Activated CD4-positive, alpha-beta T cell treated with anti-CD3 and anti-CD28 coated beads, Interleukin-2, amount 50 U/mL, for 24 hours (primary cell): ENCODE measurements around the gene RAB3C.

ENCODE experiments used
- DNase-seq, 2 donors: peaks; one replicate each; pipeline ENCODE4 v3.0.0-alpha.2; 2020; ENCODE audit warnings: low read depth in 1 of 2, low spot score in 1 of 2

RAB3C gene

DNA sequence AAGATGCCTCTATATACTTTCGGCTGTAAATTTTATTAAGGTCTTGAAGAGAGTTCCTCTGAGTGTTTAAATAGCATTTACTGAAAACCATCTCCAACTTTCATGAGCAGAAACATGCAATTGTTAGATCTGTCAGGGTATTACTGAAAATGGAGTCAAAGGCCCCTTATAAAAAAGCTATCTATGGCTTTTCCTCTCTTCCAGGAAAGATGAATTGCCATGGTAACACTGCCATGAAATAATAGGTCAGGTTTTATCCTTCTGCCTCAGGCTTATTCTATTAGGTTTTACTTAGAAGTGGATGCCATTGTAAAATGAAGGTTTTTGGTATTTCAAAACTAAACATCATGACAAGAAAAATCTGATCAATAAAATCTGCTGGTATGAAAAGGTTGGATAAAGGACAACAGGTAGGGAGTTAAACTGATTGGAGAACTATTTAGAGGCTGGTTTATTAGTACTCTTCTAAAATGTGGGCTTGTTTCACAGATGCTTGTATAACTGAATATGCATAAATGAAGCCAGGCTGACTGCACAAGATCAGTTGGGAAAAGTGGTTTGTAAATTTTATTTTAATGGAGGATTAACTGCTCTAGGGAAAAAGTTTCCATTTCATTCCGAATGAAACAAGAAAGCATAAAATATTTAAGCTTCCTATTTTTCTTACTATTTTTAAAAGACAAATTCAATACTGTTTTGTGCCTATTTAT is 135.5 kb downstream of the RAB3C start:
- DNase-seq: no peak

DNA sequence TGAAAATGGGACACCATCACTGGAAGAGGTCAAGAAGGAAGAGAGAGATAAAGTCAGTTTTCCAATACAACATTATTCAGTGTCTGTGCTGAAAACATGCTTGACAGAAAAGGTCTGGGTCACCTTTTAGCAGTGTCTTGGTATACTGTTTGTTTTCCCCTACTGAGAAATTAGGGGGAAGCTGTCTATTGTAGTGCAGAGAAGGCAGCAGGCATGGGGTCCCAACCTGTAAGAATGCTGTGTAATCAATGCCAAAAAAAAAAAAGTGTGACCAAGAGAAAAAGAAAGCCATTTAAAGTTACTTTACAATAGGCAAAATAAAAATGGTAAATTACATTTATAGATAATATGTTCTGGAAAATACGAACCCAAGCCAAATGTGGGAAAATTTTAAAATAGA is 139.3 kb downstream of the RAB3C start:
- DNase-seq: no peak

DNA sequence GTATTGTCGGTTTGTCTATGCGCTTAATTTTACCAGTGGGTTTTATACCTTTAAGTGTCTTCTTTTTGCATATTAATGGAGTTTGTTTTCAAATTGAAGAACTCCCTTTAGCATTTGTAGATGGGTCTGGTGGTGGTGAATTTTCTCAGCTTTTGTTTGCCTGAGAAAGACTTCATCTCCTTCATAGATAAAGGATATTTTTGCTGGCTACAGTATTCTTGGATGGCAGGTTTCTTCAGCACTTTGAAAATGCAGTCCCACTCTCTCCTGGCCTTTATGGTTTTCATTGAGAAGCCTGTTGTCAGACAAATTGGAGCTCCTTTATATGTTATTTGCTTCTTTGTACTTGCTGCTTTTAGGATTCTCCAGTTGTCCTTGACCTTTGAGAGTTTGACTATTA is 142.1 kb downstream of the RAB3C start:
- no peak for DNase-seq

DNA sequence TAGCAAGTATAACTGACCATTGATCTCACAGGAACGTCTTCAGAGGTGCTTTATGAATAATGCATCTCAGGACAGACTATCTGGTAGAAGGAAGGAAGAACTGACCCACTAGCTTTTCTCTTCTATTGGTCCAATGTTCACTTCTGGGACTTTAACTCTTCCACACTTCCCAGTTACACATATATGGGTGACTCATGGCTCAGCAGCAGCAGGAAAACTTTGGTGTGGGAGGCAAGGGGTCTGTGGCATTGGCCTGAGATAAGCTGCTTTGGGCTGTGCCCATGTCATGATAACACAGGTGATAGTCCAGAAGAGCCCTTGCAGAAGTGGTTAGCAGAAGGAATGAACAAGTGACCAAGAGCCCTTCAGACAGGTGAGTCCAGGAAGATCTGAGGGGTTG is 148.8 kb downstream of the RAB3C start:
- DNase-seq: no peak

DNA sequence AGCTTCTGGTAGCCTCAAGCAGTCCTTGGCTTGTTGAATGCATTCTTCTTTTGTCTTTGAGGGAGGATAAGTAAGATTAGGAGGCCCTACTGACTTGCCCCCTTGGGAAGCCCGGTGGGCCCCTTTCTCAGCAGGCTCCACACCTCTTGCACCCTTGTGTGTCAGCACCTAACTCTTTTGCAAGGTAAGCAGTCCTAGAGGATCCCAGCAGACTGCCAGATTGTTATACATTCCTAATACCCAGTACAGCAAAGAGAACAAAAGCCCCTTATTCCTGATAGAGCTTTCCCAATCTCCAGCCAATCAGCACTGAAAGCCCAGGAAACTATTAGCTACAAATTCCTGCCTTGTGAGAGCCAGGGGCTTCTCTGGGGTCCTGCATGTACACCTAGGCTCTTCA is 152.8 kb downstream of the RAB3C start:
- no peak for DNase-seq

DNA sequence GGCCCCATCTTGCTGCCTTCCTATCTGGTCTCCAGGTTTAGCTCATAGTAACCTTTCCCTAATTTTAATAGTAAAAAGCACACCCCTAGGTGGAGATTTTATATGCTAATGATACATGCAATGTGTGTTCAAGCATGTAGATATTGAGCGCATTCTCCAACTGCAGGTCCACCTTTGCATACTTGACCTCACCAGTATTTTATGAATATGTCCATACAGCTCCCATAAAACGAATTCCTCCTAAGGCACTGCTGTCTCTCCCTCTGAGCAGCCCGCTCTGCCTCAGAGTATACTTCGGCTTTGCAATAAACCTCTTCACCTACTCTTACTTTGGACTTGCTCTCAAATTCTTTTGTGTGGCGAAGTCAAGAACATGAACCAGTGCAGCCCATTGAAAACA is 153.3 kb downstream of the RAB3C start:
- DNase-seq: no peak

DNA sequence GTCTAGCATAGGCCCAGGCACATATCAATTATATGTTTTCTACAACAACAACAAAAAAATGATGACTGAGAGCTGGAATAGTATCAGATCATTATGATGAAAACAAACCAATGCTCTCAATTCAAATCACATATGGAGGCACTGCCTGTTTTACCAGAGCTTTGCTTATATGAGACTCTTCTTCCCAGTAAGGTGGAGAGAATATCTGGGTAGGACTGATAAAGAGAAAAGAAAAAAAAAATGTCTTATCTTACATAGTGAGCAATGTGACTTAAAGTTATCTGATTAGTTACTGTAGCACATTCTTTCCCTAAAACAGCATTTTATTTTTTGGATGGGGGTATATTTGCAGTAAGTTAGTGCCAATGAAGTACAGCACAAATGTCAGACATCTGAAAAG is 154.8 kb downstream of the RAB3C start:
- DNase-seq: no peak

DNA sequence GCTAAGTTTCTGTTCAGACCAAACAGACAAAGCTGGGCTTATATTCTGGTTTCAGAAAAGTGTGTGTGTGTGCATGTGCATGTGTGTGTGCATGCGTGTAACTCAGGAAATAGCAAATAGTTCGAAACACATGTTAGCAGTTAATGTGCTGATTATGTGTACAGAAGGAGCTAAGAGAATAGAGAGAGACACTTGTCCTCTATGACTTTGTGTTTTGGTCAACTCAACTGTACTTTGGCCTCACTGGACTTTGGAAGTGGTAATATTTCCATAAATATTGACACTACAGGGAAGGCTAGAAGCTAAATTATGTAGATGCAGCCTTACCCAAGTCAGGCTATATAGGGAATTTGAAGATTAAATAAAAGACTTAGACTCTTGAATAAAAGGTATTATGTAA is 155.5 kb downstream of the RAB3C start:
- DNase-seq: no peak

DNA sequence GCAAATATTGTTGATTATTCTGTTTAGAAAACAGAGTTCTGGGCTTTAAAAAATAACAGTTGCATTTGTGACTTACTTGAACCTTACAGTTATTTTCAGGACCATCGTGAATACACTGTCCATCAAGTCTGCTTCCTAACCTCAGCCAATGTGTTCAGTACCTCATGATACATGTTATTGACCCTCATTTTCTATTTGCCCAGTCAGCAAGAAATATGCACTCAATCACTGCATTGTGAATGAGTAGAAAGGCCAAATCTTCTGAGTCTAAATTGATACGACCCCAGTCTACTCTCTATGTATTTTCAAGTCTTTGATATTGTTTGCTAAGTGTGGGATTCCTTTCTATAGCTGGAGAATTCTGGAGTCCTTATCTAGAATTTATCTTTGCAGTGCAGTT is 156.2 kb downstream of the RAB3C start:
- DNase-seq: no peak

DNA sequence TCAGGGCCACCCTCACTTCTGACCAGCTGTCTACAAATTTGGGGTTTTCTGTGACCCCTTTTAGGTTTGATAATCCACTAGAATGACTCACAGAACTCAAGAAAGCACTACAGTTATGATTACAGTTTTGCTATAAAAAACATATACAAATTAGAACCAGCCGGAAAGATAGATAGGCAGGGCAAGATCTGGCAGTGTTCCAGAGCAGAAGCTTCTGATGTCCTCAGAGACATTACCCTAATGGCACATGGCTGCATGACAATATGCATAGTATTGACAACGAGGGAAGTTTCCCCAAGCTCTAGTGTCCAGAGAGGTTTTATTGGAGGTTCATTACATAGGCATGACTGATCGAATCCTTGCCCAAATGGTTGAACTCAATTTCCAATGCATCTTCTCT is 158.1 kb downstream of the RAB3C start:
- no peak for DNase-seq

DNA sequence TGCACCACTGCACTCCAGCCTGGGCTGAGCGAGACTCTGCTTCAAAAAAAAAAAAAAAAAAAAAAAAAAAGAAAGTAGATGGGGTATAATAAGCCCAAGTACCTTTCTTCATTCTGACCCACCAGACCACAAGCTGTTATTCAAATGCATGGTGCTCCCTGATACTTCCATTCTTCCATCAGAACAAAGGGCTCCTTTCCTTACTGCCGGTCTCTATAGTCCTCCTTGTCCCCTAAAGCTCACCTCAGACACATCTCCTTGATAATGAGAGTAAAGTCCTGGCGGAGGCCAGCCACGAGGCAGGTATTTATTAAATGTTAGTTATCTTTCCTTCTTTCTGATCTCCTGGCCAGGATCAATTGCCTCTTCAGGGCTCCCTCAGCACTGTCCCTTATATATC is 162.5 kb downstream of the RAB3C start:
- DNase-seq: no peak

DNA sequence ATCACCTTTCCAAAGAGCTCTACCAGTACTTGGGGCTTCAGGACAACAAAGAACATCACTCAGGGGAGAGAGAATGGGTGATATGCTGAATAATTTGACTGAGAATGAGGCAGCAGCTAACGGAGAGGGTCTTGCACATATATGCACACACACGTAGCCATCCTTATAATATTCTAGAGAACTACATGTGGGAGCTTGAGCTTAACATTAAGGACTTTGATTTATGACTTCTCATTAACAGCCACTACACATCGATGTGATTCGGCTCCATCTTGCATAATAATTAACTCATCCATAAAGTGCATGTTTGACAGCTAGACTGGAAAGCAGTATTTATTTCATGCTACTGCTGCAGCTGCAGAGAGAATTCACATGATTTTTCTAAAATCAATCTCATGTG is 163.4 kb downstream of the RAB3C start:
- DNase-seq: no peak

DNA sequence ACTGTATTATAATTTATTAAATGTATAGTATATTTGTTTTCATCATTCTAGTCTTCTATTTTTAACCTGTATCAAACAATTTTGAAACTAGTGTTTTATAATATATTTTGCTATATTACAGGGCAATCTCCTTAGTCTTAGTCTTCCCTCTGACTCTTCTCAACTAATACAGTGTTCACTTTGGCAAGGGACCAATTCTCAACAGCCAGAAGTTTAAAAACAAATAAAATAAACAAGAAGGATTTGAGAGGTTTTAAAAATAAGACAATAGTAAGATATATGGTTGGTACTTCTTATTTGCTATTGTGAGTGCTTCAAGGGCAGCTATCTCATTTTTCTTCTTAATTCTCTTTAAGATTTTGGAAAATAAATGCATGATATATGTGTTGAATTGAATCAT is 167.2 kb downstream of the RAB3C start:
- no peak for DNase-seq

DNA sequence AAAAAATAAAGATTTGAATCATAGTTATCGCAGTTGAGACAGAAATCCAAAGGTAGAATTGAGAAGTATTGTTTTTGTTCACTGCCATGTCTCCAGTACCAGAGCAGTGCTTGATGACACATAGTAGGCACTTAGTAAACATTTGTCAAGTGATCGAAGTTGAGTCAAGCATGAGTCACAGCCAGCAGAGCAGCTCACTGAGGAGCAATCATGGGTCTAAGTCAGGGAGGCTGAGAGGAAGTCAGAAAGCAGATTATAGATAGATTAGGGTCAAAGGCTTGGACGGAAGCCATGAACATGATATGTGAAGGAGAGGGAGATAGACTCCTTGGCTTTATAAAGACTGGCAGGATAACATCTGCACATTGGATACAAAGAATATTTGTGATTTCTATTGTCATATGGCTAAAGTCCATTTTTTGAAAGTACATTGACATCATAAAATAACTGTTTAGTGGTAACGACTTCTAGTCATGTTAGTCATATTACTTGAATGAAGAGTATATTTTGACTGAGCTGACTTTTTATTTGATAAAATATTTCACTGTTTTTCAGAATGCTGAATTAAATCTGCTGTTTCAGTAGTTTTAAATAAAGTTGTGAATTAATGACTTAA is 168.5 kb downstream of the RAB3C start:
- no peak for DNase-seq

DNA sequence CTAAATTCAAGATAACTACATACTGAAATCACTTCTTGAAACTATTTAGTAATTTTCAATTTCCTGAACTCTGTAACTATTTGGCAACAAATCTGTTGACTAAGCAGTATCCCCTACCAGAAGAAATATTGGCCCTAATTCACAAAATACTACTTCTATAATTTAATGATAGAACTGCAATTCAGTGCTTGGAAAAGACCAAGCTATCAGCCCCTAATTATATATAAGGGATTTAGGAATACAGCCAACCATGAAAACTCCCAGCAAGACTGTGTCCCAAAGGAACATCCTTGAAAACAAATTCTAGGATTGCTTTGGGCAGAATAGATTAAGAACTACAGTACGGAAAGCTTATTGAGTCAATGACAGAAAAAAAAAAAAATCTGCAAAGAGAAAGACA is 169.2 kb downstream of the RAB3C start:
- DNase-seq: no peak

DNA sequence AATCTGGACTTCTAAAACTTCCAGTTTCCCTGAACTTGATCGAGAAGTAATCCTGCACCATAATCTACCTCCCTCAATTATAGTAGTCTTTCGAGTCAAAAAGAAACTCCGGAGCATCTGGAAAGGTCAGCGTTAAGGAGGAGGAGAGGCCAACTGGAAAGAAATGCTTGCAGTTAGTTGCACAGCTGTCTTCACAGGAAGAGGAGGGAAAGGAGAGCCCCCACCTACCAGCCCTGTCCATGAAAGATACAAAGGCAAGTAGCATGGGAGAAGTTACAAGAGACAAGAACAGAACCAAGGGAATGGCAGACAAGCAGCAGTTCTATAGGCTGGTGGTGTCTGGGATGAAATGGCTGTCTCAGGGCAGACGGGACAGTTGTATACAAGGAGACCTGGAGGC is 170.6 kb downstream of the RAB3C start:
- DNase-seq: no peak

DNA sequence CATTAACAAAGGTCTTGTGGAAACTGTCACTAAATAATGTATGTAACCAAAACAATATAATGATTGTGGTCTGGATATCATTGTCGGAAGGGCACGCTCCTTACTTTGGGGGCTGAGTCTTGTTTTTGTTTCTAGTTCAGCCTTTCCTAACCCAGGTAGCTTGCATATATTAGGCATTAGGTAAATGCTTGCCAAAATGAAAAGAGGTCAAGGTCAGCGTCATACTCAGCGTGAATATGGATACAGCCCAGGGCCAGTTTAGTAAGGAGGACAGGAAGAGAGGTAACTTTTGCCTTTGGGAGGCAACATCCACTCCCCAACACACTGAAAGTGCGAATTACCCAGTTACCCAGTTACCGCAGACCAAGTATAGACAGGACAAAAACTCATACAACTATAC is 171.4 kb downstream of the RAB3C start:
- no peak for DNase-seq

DNA sequence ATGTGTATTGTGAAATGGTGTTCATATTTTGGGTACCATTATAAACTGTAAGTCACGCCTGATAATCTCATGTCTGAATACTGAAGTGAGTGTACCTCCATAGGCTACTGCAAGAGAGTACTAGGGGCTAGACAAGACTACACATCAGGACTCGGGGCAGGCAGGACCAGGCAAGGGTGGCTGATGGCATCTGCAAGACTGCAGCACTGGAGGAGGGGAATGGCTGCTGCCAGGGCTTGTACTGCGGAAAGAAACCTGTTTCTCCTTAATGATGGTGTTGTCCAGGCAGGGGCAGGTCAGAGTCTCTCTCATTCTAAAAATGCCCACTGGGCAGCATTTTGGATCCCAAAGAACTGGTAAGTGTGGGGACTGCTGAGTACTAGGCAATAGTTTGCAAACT is 172.5 kb downstream of the RAB3C start:
- DNase-seq: no peak

DNA sequence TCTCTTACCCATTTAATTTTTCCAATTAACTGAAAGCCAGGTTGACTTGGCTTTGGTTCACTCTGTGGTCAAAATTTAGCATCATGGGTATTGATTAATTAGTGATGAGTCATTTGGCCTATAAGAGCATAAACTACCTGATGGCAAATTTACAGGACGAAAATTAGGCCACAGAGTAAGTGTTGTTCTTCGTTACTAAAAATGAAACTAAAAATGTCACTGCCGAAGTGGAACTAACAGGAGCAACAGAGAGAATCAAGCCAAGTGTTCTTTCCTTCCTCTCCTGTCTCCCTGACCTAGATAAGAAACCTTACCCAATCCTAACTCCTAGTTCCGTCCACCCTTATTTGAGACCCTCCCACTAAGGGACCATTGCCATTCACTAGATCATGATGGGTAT is 176.9 kb downstream of the RAB3C start:
- DNase-seq: no peak

DNA sequence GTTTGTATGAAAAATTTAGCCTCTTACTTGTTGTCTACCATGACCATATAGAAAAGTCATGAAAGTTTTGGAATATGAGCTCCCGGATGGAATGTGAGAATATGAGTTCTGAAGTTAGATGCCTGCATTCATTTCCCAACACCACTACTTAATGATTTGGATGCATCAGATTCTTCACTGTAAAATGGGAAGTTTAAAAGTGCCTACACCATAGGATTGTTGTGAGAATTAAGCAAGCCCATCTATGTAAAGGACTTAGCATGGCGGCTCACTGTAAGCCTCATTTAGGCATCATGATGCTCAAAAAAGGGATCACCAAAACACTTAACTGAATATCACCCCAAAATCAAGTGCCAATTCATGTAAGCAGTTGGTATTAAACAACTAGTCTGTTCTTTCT is 177.3 kb downstream of the RAB3C start:
- no peak for DNase-seq

DNA sequence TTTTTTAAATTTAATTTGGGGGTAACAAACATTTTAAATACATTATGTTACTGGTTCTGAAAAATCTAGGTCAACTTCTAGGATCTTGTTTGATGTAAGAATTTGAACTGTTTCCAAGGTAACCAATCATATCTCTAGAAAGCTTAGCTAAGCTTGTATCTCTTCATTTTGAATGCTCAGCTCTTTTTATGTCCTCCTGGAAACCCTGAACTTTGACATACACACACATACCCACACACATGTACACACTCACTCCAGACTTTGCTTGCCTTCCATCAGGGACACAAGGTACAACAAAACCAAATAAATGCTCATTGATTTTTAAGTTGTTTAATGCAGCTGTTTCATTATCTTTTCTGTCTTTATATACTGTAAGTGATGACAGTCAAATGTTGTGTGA is 178.5 kb downstream of the RAB3C start:
- no peak for DNase-seq

DNA sequence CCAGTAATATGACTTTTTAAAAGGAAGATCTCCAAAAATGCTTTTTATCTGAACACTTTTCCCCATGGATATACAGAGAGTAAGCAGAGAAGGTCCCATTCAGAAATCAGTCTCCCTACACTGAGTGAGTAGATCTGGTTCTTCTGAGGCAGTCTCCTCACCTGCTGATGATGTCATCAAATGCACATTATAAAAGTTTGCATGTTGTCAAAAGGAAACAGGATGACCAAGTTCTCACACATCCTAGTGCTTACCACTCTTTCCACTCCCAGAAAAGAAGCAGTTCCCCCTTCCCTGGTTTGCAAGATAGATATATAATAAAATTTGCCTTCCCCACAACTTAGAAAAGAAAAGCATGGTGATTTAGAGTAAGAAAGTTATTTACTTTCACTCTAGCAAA is 180.5 kb downstream of the RAB3C start:
- no peak for DNase-seq

DNA sequence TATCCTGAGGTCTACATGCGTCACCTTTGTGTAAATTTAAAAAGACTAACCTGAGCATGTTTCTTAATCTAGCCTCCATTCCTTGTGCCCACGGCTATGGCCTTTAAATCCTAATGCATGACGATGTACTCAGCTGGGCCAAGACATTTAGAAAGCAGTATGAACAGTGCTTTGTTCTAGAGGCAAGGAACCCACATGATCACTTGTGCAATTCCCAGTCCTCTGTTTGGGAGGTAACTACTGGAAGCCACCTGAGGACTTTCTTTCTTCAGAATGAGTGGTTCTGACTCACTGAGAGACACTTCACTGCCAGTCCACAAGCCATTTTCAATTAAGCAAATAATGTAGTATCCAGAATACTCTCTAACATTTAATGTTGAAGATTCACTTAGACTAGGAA is 181.3 kb downstream of the RAB3C start:
- no peak for DNase-seq
